Epithelial cell of prostate (primary cell): ENCODE data around the gene PPP2R5C.

ENCODE experiments used
- DNase-seq: peaks from one replicate; pipeline ENCODE4 v3.0.0-alpha.2; 2011; ENCODE audit warnings: low read depth, low spot score
- H3K27ac ChIP-seq: fragments of 450-650 bp; 2 replicates; pipeline ENCODE4 v1.5.1; 2017; ENCODE audit warnings: mild to moderate bottlenecking

The PPP2R5C gene

DNA sequence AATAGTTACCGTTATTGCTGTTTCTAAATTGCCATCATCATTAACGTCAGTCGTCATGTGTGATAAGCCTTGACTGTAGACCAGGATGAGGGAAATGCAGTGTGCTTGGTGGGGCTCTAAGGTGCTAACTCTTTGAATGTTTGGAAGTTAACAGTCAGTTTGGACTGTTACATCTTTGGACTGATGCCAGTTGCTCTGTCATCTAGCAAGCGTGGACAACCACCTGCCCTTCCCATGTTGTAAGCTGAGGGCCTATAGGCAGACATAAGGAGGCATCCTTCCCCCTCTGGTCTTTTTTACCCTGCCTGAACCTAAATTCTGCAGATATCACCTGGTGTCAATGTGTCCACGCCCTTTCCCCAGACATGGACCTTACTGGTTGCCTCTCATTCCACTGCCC is 94.4 kb downstream of the PPP2R5C start:
- no peak for DNase-seq
- no peak overlapping the region for H3K27ac ChIP-seq

GRCh38 chr14:101856536-101856935 is 95.0 kb downstream of the PPP2R5C start:
- DNase-seq = no peak
- no peak overlapping the region for H3K27ac ChIP-seq

DNA sequence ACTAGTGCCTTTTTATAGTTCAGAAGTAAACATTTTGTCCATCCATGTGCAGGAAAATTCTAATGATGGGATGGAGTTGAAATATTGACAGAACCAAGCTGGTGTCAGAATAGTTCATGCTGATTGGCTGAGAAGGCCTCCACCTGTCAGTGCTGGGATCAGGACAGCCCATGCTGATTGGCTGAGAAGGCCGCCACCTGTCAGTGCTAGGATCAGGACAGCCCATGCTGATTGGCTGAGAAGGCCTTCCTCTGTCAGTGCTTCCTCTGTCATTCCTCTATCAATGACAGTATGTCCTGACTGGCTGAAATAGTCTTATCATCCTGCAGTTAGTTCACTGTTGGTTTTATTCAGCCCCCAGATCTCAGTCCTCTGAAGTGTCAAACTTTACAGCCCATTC is 95.7 kb downstream of the PPP2R5C start:
- no peak overlapping the region for H3K27ac ChIP-seq
- no peak for DNase-seq

DNA sequence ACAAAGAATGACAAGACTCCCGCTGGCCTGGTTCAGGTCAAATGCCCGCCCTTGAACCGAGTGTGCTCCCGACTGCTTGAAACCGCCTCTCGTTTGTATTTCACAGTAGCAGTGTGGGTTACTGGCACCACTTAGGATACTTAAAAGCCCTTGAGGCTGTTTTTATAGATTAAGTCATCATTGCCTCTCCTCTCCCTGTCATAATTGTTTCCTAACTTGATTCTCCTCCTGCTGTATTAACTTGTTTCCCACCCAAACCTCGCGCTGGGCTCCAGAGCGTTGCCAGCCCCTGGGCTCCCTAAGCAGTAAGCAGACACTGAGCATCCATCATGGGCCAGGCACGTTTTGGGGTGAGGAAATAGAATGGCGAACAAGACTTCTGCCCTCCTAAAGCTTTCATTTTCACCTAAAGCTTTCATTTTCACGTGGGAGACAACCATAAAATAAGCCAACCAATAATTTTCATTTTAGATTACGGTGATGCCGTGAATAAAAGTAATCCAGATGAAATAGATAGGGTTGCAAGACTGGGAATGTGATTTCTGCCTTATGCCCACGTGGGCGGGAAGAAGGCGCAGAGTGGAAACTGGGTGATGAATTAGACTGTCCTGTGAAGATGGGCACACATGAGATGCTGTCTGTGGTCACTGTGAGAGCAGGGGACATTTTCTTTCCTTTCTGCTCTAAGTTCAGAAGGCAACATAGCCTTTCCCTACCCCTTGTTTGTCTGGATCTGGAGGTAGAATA is 97.5 kb downstream of the PPP2R5C start:
- H3K27ac ChIP-seq = no peak overlapping the region
- no peak for DNase-seq

GRCh38 chr14:101859538-101859902 is 98.0 kb downstream of the PPP2R5C start:
- no peak for DNase-seq
- H3K27ac ChIP-seq = no peak overlapping the region

GRCh38 chr14:101859958-101860357 is 98.4 kb downstream of the PPP2R5C start:
- DNase-seq = no peak
- no peak overlapping the region for H3K27ac ChIP-seq

DNA sequence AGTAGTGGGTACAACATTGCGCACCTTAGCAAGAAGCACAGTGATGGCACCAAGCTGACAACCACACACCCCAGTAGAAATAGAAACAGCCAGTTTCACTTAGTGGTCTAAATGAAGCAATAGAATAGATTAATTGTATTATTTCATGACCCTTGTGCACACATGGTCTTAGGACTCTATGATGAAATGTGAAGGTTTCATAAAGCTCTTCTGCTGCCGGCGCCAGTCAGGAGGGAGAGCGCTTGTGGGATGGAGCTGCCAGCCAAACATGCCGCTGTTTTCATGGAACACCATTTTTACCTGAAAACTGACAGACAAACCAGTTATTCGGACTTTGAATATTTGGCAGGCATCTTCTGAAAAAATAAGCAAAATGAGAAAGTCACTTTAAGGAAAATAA is 100.0 kb downstream of the PPP2R5C start:
- DNase-seq = no peak
- H3K27ac ChIP-seq = no peak overlapping the region

DNA sequence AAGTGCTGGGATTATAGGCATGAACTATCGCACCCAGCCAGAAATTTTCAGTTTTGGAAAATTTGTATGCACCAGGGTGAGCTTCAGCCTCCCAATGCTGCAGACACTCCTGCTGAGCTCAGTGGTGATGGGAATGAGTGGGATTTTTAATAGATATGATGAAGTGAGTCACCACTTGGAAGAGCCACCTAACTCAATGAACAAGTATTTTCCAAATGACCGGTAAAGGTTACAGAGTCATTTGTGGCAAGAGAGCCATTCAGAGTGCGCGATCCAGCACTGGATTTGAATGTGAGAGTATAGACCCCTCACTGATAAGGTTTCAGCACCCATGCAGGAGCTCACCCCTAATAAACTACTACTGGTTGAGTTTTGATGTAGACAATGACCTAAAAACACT is 100.7 kb downstream of the PPP2R5C start:
- no peak overlapping the region for H3K27ac ChIP-seq
- DNase-seq = no peak

DNA sequence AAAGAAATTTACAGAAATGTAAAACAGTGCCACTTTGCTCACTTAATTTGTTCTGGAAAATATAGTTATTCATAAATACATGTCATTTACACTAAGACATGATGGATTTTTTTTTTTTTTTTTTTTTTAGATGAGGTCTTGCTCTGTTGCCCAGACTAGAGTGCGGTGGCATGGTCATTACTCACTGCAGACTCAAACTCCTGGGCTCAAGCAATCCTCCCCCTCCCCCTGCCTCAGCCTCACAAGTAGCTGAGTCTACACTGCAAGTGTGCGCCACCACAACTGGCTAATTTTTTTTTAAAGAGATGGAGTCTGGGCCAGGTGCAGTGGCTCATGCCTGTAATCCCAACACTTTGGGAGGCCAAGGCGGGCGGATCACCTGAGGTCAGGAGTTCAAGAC is 101.2 kb downstream of the PPP2R5C start:
- DNase-seq = no peak
- no peak overlapping the region for H3K27ac ChIP-seq

DNA sequence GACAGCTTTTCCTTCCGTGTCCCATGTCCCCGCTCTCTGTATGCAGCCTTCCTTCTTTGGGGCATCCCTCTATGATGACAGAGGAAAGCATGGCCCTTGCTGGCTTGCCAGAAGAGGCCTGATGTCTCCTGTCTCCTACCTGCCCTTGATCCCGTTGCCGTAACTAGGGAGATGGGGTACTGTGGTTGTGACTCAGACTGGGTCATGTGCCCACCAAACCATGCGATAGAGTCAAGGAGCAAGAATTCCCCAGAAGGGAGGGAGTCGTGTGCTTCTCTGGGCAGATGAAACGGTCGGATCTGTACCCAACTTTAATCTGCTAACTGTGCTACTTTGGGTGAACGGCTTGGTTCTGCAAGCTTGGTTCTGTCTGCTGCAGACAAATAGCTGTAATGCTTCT is 103.8 kb downstream of the PPP2R5C start:
- no peak overlapping the region for H3K27ac ChIP-seq
- no peak for DNase-seq

GRCh38 chr14:101867854-101868253 is 106.3 kb downstream of the PPP2R5C start:
- H3K27ac ChIP-seq = no peak overlapping the region
- no peak for DNase-seq

DNA sequence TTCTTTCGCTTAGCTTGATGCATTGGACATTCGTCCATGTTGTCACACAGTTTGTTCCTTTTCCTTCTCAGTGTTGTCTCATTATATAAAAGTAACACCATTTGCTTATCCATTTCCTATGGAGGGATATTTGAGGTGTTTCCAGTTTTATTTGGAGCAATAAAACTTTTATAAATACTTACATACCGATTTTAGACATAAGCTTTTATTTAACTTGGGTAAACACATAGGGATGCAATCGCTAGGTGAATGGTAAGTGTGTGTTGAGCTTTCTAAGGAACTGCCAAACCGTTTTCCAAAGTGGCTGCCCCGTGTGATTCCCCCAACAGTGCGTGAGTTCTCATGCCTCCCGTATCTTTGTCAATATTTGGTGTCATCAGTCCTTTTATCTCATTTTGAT is 107.7 kb downstream of the PPP2R5C start:
- no peak overlapping the region for H3K27ac ChIP-seq

DNA sequence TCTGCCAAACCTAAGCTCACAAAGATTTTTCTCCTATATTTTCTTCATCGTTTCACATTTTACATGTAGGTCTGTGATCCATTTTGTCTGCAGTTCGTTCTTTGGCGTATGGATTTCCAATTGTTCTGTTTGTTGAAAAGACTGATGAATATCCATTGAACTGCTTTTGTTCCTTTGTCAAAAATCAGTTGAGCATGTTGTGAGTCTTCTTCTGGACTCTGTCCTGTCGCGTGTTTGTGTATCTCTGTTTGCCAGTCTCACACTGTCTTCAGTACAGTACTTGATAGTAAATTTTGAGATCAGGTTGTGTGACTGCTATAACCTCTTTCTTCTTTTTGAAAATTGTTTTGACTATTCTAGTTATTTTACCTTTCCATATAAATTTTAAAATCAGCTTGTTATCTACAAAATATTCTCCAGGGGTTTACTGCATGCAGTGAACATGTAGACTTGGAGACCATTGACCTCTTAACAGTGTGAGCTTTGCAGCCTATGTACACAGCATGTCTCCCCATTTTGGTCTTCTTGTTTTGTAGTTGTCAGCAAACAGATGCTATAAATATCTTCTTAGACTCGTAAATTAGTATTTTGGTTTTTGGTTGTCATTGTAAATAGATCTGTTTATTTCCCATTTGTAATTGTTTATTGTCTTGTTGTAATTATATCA is 108.9 kb downstream of the PPP2R5C start:
- H3K27ac ChIP-seq = no peak overlapping the region
- no peak for DNase-seq

More for the DNA sequence above, 107.7 kb downstream of the PPP2R5C start:
- no peak for DNase-seq

DNA sequence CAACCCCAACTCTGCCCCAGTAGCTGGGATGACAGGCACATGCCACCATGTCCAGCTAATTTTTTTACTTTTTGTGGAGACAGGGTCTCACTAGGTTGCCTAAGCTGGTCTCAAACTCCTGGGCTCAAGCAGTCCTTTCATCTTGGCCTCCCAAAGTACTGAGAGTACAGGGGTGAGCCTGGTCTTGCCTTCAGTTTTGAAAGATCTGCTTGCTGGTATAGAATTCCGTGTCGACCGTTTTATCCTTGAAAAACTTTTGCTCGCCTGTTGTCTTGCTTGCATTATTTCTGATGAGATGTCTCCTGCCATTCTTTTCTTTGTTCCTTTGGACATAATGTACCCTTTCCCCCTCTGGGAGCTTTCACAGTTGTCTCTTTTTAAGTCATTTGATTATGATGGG is 110.8 kb downstream of the PPP2R5C start:
- no peak for DNase-seq
- no peak overlapping the region for H3K27ac ChIP-seq

GRCh38 chr14:101873076-101873825 is 111.7 kb downstream of the PPP2R5C start:
- no peak overlapping the region for H3K27ac ChIP-seq
- DNase-seq = no peak

GRCh38 chr14:101873991-101874390 is 112.5 kb downstream of the PPP2R5C start:
- DNase-seq = no peak
- no peak overlapping the region for H3K27ac ChIP-seq

GRCh38 chr14:101875041-101875726 is 113.7 kb downstream of the PPP2R5C start:
- H3K27ac ChIP-seq = no peak overlapping the region
- no peak for DNase-seq

GRCh38 chr14:101875727-101876554 is 114.4 kb downstream of the PPP2R5C start:
- no peak for DNase-seq
- no peak overlapping the region for H3K27ac ChIP-seq

GRCh38 chr14:101876555-101876938 is 115.0 kb downstream of the PPP2R5C start:
- DNase-seq = no peak
- H3K27ac ChIP-seq = no peak overlapping the region

DNA sequence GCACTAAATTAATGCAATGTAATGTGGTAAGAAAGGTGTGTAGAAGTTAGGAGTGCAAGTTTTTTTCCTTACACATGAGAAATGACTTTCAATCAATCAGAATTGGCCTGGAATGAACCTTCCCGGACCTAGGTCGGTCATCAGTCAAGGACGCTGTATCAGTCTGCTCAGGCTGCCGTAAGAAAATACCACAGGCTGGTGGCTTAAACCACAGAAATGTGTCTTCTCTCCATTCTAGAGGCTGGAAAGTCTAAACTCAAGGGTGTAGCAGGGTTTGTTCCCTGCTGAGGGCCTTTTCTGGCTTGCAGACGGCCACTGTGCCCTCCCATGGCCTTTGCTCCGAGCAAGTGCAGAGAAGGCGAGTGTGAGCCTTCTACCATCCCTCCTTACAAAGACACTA is 116.3 kb downstream of the PPP2R5C start:
- no peak overlapping the region for H3K27ac ChIP-seq
- no peak for DNase-seq
